ENCODE measurements around the gene TIMP1. TPM values are rescaled to one million over a fixed set of nuclear protein-coding genes. Genes with fewer than 3 reads are reported as not detected.
"Not testable (repeated sequence)": the region's sequence is repeated elsewhere in the genome, so short reads cannot be mapped to it uniquely, and the experiment has no call there.

The TIMP1 gene
- total RNA-seq, 1 donor from 2014 or later: 21.6 TPM

GRCh38 chrX:47597222-47597621 lies 15.0 kb downstream of the TIMP1 start:
- Histone ChIP-seq H3K27ac (no peak overlapping the region), H3K4me3 (no peak overlapping the region), H3K4me2 (no peak overlapping the region), H3K36me3 (no peaks in the 10 kb centered on the region), H3K9me3 (ENCODE audit: low read depth) (peaks cover 6% of the 10 kb centered on the region), H3K9ac (no peak overlapping the region), H3K27me3 (no peaks in the 10 kb centered on the region), H3K4me1 (no peaks in the 10 kb centered on the region), H3K79me2 (ENCODE audit: low read depth) (no peaks in the 10 kb centered on the region), H4K20me1 (ENCODE audit: low read depth) (no peaks in the 10 kb centered on the region), H2AFZ (replicated peaks) (no peak overlapping the region), H3F3A (ENCODE audit: low read depth) (no peaks in the 10 kb centered on the region)
- no peak overlapping the region for H3K4me3 Mint-ChIP-seq
- no peak for DNase-seq (ENCODE audit: low spot score)
- peaks cover 18% of the 10 kb centered on the region for H3K9me3 Mint-ChIP-seq
- no peaks in the 10 kb centered on the region for H3K27me3 Mint-ChIP-seq (ENCODE audit: insufficient read depth, low read depth)
- H3K36me3 Mint-ChIP-seq: no peaks in the 10 kb centered on the region
- TF ChIP-seq EZH2phosphoT487 (IDR thresholded peaks at IDR 0.05) (no peak), CTCF (IDR thresholded peaks at IDR 0.05) (no peak), EZH2 (IDR thresholded peaks at IDR 0.05) (no peak)
- H3K27ac Mint-ChIP-seq: no peak overlapping the region
- H3K4me1 Mint-ChIP-seq: no peaks in the 10 kb centered on the region

- H3K9me3 ChIP-seq (ENCODE audit: low read depth); H4K20me1 ChIP-seq (ENCODE audit: low read depth); H3K27me3 ChIP-seq; H3K4me1 ChIP-seq; H3K4me2 ChIP-seq; H3K36me3 ChIP-seq; DNase-seq (ENCODE audit: low spot score); H3K27ac Mint-ChIP-seq; H3K4me3 Mint-ChIP-seq; H3F3A ChIP-seq (ENCODE audit: low read depth); H3K79me2 ChIP-seq (ENCODE audit: low read depth); H3K9me3 Mint-ChIP-seq; H3K27me3 Mint-ChIP-seq (ENCODE audit: insufficient read depth, low read depth); H3K4me1 Mint-ChIP-seq; H3K4me3 ChIP-seq; H3K36me3 Mint-ChIP-seq; H3K9ac ChIP-seq; H2AFZ ChIP-seq (replicated peaks); H3K27ac ChIP-seq: not testable (repeated sequence)
Observed at GRCh38 chrX:47603125-47603524, 20.9 kb downstream of the TIMP1 start.

- H3K4me2 ChIP-seq: no peak overlapping the region
- no peaks in the 10 kb centered on the region for H3K27me3 ChIP-seq
- H3F3A ChIP-seq (ENCODE audit: low read depth): no peaks in the 10 kb centered on the region
- H3K4me3 ChIP-seq: no peak overlapping the region
- H3K27ac ChIP-seq: no peak overlapping the region
- peaks cover 6% of the 10 kb centered on the region for H3K9me3 ChIP-seq (ENCODE audit: low read depth)
- H3K9ac ChIP-seq: no peak overlapping the region
- no peak overlapping the region for H3K4me3 Mint-ChIP-seq
- H4K20me1 ChIP-seq (ENCODE audit: low read depth): no peaks in the 10 kb centered on the region
- H3K9me3 Mint-ChIP-seq: peaks cover 9% of the 10 kb centered on the region
- H3K4me1 ChIP-seq: no peaks in the 10 kb centered on the region
- H3K36me3 ChIP-seq: no peaks in the 10 kb centered on the region
- no peak overlapping the region for H2AFZ ChIP-seq (replicated peaks)
- no peaks in the 10 kb centered on the region for H3K36me3 Mint-ChIP-seq
- no peaks in the 10 kb centered on the region for H3K79me2 ChIP-seq (ENCODE audit: low read depth)
- TF ChIP-seq CTCF (IDR thresholded peaks at IDR 0.05): no peak
- TF ChIP-seq EZH2 (IDR thresholded peaks at IDR 0.05): no peak
- TF ChIP-seq EZH2phosphoT487 (IDR thresholded peaks at IDR 0.05): no peak
- H3K27ac Mint-ChIP-seq: no peak overlapping the region
- no peak for DNase-seq (ENCODE audit: low spot score)
- peaks cover 11% of the 10 kb centered on the region for H3K4me1 Mint-ChIP-seq
- peaks cover 4% of the 10 kb centered on the region for H3K27me3 Mint-ChIP-seq (ENCODE audit: insufficient read depth, low read depth)
Observed at GRCh38 chrX:47605024-47605423, 22.8 kb downstream of the TIMP1 start.

GRCh38 chrX:47607091-47607490 lies 24.9 kb downstream of the TIMP1 start:
- Histone ChIP-seq H3K4me2 (no peak overlapping the region), H4K20me1 (ENCODE audit: low read depth) (no peaks in the 10 kb centered on the region), H3K9ac (no peak overlapping the region), H3K9me3 (ENCODE audit: low read depth) (no peaks in the 10 kb centered on the region), H3K27ac (no peak overlapping the region), H3K4me3 (no peak overlapping the region), H3K79me2 (ENCODE audit: low read depth) (no peaks in the 10 kb centered on the region), H3F3A (ENCODE audit: low read depth) (no peaks in the 10 kb centered on the region), H2AFZ (replicated peaks) (no peak overlapping the region), H3K36me3 (no peaks in the 10 kb centered on the region), H3K4me1 (no peaks in the 10 kb centered on the region), H3K27me3 (no peaks in the 10 kb centered on the region)
- Mint-ChIP-seq H3K27me3 (ENCODE audit: insufficient read depth, low read depth) (peaks cover 4% of the 10 kb centered on the region), H3K4me1 (peaks cover 11% of the 10 kb centered on the region), H3K4me3 (no peak overlapping the region), H3K9me3 (peaks cover 10% of the 10 kb centered on the region), H3K27ac (no peak overlapping the region), H3K36me3 (no peaks in the 10 kb centered on the region)
- no peak for TF ChIP-seq EZH2 (IDR thresholded peaks at IDR 0.05)
- TF ChIP-seq CTCF (IDR thresholded peaks at IDR 0.05): no peak
- no peak for TF ChIP-seq EZH2phosphoT487 (IDR thresholded peaks at IDR 0.05)
- DNase-seq (ENCODE audit: low spot score): no peak

Data from neural progenitor cell (in vitro differentiated cells).